AG08396 (cell line): Measurements from ENCODE around the gene SCD.

ENCODE experiments used
- DNase-seq: peaks from one replicate; pipeline ENCODE4 v3.0.0; 2012; ENCODE audit warnings: low spot score, mixed read lengths

Gene SCD

GRCh38 chr10:100401631-100402328 lies 54.7 kb downstream of the SCD start:
- no peak for DNase-seq

DNA sequence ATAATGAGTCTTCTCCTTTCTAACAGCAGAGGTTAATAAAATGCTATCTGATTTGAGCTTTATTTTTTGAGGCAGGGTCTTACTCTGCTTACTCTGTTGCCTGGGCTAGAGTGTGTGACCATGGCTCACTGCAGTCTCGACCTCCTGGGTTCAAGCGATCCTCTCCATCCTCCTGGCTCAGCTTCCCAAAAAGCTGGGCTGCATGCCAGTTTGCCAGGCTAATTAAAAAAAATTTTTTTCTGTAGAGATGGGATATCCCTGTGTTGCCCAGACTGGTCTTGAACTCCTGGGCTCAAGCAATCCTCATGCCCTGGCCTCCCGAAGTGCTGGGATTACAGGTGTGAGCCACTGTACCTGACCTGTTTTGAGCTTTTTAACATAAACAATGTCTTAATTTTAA lies 56.7 kb downstream of the SCD start:
- DNase-seq: no peak

GRCh38 chr10:100413173-100413572 lies 66.1 kb downstream of the SCD start:
- DNase-seq: no peak
